HG03103 (cell line): ENCODE results near the gene SNN.

Experiments
- ATAC-seq: cut with Tn5 transposase; IDR thresholded peaks from one replicate; pipeline ENCODE4 v1.9.1; 2021; ENCODE audit warnings: low read depth; ENCODE audit not compliant: unreplicated experiment

The SNN gene

GRCh38 chr16:11634312-11634711 lies 33.9 kb upstream of the SNN start:
- ATAC-seq: no peak

GRCh38 chr16:11635113-11635652 lies 33.1 kb upstream of the SNN start:
- no peak for ATAC-seq

DNA sequence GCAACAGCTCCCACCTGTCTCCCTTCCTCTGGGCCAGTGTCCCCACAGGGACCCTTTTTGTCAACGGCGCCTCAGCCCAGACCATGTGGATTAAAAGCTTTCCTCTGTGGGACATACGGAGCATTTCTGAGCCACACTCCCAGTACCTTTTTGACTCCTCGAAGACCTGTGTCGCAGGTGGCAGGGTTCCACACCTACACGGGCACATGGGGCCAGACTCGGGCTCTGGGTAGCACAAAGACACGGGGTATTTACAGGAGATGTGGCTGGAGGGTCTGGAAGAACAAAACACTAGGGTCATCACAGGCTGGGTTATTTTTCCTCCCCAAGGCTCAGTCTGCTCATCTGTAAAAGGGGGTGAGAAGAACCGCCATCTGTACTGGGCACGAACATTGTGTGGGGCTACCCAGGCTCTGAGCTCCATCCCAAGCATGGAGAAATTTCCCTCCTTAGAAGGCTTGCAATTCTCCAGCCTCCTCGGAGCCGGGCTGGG lies 32.5 kb upstream of the SNN start:
- ATAC-seq: no peak

DNA sequence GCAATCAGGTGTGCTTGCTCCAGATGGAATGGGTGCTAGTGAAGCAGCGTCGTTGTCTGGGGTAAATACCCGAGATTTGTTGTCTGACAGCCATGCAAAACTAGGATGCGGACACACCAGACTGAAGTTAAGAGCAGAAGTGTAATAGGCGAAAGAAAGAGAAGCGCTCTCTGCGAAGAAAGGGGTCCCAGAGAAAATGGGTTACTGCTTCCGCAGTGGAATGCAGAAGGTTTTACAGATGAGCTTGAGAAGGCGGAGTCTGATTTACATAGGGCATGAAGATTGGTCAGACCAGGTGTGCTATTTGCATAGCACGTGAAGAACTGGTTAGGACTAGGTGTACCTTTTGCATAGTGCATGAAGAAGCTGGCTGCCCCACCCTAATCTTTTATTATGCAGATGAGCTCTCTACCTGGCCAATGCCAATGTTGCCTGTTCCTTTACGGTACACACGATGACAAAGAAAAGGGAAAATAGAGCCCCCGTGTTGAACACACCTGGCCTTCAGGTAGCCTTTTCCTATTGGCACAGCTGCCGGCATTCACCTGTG lies 32.0 kb upstream of the SNN start:
- ATAC-seq: no peak

- ATAC-seq: no peak
These were observed 30.9 kb upstream of the SNN start for GRCh38 chr16:11637320-11637719.

- ATAC-seq: no peak
These were observed 30.1 kb upstream of the SNN start for GRCh38 chr16:11638140-11638539.

GRCh38 chr16:11639008-11639562 lies 29.2 kb upstream of the SNN start:
- ATAC-seq: no peak

- no peak for ATAC-seq
These were observed 28.0 kb upstream of the SNN start for GRCh38 chr16:11639925-11640899.

DNA sequence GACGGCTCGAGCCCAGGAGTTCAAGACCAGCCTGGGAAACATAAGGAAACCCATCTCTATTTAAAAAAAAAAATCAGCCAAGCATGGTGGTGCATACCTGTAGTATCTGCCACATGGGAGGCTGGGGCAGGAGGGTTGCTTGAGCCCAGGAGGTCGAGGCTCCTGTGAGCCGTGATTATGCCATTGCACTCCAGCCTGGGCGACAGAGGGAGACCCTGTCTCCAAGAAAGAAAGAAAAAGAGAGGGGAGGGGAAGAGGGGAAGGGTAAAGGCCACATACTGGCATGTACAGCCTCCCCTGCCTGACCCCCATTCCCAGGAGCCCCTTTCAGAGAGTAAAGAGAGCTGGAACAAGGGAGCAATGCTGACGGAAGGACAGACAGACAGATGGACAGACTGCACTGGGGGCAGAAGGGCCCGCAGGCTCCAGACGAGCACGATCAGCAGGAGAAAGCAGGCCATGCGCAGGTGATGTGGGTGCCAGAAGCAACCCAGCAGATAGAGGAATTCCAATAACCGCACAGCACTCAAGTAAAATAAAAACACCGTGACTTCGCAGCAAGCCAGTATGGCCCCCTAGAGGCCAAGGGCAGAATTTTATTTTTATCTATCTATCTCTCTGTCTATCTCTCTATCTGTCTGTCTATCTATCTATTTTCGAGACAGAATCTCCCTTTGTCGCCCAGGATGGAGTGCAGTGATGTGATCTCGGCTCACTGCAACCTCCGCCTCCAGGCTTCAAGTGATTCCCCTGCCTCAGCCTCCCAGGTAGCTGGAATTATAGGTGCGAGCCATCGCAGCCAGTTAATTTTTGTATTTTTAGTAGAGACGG lies 27.1 kb upstream of the SNN start:
- ATAC-seq: no peak

DNA sequence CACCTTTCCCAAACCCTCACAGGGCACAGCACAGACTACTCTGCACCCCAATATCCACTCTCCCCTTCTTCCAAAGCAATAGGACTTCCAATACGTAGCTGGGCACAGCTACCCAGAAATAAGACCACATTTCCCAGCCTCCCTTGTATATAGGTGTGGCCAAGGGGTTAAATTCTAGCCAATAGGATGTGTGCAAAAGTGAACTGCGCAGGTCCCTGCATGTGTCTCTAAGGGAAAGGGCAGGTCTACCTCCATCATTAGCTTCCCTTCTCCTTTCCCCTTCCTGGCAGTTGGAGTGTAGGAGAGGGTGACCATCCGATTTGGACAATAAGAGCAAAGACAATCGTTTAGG lies 25.5 kb upstream of the SNN start:
- ATAC-seq: no peak

- ATAC-seq: no peak
These were observed 19.0 kb upstream of the SNN start for GRCh38 chr16:11649276-11649675.

- no peak for ATAC-seq
These were observed 17.3 kb upstream of the SNN start for GRCh38 chr16:11650641-11651591.

- no peak for ATAC-seq
These were observed 16.5 kb upstream of the SNN start for GRCh38 chr16:11651796-11652195.

GRCh38 chr16:11655655-11656054 lies 12.6 kb upstream of the SNN start:
- no peak for ATAC-seq

GRCh38 chr16:11657556-11657955 lies 10.7 kb upstream of the SNN start:
- ATAC-seq: no peak

- no peak for ATAC-seq
These were observed 9.2 kb upstream of the SNN start for GRCh38 chr16:11658896-11659708.

GRCh38 chr16:11660565-11660964 lies 7.7 kb upstream of the SNN start:
- ATAC-seq: no peak

DNA sequence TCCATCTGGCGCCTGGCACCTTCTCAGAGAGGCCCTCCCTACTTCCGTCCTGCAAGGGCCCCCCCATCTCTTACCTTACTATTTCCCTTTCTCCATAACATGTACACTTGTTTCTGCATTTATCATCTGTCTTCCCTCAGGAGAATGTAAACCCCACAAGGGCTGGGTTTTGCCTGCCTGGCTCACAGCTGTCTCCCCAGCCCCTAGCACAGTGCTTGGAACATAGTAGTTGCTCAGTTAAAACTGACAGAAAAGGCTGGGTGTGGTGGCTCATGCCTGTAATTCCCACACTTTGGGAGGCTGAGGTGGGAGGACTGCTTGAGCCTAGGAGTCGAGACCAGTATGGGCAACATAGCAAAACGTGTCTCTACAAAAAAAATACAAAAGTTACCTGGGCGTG lies 5.7 kb upstream of the SNN start:
- no peak for ATAC-seq

- ATAC-seq: no peak
These were observed 3.2 kb upstream of the SNN start for GRCh38 chr16:11665071-11665491.
